Astrocyte (in vitro differentiated cells and primary cell): Measurements from ENCODE around the gene NENF. TPM values are rescaled to one million over a fixed set of nuclear protein-coding genes. Genes with fewer than 3 reads are reported as not detected.

Source experiments
- DNase-seq: peaks from one replicate; pipeline ENCODE4 v3.0.0-alpha.2; 2010; ENCODE audit warnings: low read depth
- FAIRE-seq: peaks from 2 replicates; lab custom pipeline; 2011; peaks lifted over from hg19 to GRCh38; lab: Jason Lieb, UNC
- H2AFZ ChIP-seq: 2 replicates; pipeline ENCODE4 v1.6.0; 2012; ENCODE audit warnings: low read depth, low read length, inconsistent platforms
- H3K27ac ChIP-seq: 2 replicates; pipeline ENCODE4 v1.5.1; 2011; ENCODE audit warnings: low read depth, low read length, inconsistent platforms
- H3K27me3 ChIP-seq: 2 replicates; pipeline ENCODE4 v1.6.0; 2011; ENCODE audit warnings: low read length, inconsistent platforms; ENCODE audit not compliant: insufficient read depth
- H3K36me3 ChIP-seq: 2 replicates; pipeline ENCODE4 v1.5.1; 2011; ENCODE audit warnings: low read length, inconsistent platforms; ENCODE audit not compliant: insufficient read depth
- H3K4me1 ChIP-seq: 2 replicates; pipeline ENCODE4 v1.5.1; 2011; ENCODE audit warnings: low read length, inconsistent platforms; ENCODE audit not compliant: insufficient read depth
- H3K4me2 ChIP-seq: 2 replicates; pipeline ENCODE4 v1.6.0; 2012; ENCODE audit warnings: low read length, inconsistent platforms
- H3K4me3 ChIP-seq: 2 replicates; pipeline ENCODE4 v1.5.1; 2011; ENCODE audit warnings: low read depth, mild to moderate bottlenecking, low read length, inconsistent platforms; ENCODE audit not compliant: insufficient read depth
- H3K79me2 ChIP-seq: 2 replicates; pipeline ENCODE4 v1.6.0; 2012; ENCODE audit warnings: mild to moderate bottlenecking, low read length, inconsistent platforms; ENCODE audit not compliant: insufficient read depth
- H3K9ac ChIP-seq: 2 replicates; pipeline ENCODE4 v1.6.0; 2012; ENCODE audit warnings: mild to moderate bottlenecking, low read length, inconsistent platforms
- H3K9me3 ChIP-seq: 2 replicates; pipeline ENCODE4 v1.5.1; 2012; ENCODE audit warnings: low read depth, mild to moderate bottlenecking, low read length, inconsistent platforms; ENCODE audit not compliant: insufficient read depth
- H4K20me1 ChIP-seq: 2 replicates; pipeline ENCODE4 v1.6.0; 2012; ENCODE audit warnings: low read length, inconsistent platforms; ENCODE audit not compliant: insufficient read depth
- H3K27ac Mint-ChIP-seq: one replicate; pipeline ENCODE4 v1.8.0; 2021; ENCODE audit warnings: mild to moderate bottlenecking, mixed read lengths; ENCODE audit not compliant: unreplicated experiment
- H3K27me3 Mint-ChIP-seq: one replicate; pipeline ENCODE4 v1.8.0; 2021; ENCODE audit warnings: low read depth, mixed read lengths; ENCODE audit not compliant: unreplicated experiment
- H3K36me3 Mint-ChIP-seq: one replicate; pipeline ENCODE4 v1.8.0; 2021; ENCODE audit warnings: low read depth, mixed read lengths; ENCODE audit not compliant: unreplicated experiment
- H3K4me1 Mint-ChIP-seq: one replicate; pipeline ENCODE4 v1.8.0; 2021; ENCODE audit warnings: low read depth, mixed read lengths; ENCODE audit not compliant: unreplicated experiment
- H3K4me3 Mint-ChIP-seq: one replicate; pipeline ENCODE4 v1.8.0; 2021; ENCODE audit warnings: mild to moderate bottlenecking, moderate library complexity, mixed read lengths; ENCODE audit not compliant: unreplicated experiment
- H3K9me3 Mint-ChIP-seq: one replicate; pipeline ENCODE4 v1.8.0; 2021; ENCODE audit warnings: mild to moderate bottlenecking, mixed read lengths; ENCODE audit not compliant: unreplicated experiment
- EZH2 ChIP-seq: IDR thresholded peaks from 2 replicates; pipeline ENCODE4 v1.6.1; 2012; ENCODE audit warnings: mild to moderate bottlenecking, low read length, inconsistent platforms; ENCODE audit not compliant: insufficient read depth
- total RNA-seq: library from RNA; stranded (reverse); gene quantifications from 2 replicates; pipeline ENCODE4 v1.2.1, GENCODE V29; 2021
- TF ChIP-seq, protein P1 (sequence below): IDR thresholded peaks from 2 replicates; pipeline ENCODE4 v1.5.1; 2011; ENCODE audit warnings: low read depth, mild to moderate bottlenecking, inconsistent platforms, low read length, moderate library complexity; ENCODE audit not compliant: insufficient read depth

Gene NENF
- total RNA-seq, 1 donor from 2014 or later = 34.4 TPM

DNA sequence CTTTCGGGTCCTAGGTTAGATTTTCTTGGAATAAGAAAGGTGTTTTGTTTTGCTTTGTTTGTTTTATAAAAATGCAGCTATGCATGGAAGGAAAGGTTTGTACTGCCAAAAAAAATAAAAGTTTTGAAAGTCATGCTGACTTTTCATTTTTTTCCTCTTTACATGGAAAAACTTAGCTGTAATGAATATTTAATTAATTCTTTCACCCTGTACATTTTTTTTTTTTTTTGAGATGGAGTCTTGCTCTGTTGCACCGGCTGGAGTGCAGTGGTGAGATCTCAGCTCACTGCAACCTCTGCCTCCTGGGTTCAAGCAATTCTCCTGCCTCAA lies 48.7 kb downstream of the NENF start:
- no peak for TF ChIP-seq EZH2
- TF ChIP-seq, protein P1, sequence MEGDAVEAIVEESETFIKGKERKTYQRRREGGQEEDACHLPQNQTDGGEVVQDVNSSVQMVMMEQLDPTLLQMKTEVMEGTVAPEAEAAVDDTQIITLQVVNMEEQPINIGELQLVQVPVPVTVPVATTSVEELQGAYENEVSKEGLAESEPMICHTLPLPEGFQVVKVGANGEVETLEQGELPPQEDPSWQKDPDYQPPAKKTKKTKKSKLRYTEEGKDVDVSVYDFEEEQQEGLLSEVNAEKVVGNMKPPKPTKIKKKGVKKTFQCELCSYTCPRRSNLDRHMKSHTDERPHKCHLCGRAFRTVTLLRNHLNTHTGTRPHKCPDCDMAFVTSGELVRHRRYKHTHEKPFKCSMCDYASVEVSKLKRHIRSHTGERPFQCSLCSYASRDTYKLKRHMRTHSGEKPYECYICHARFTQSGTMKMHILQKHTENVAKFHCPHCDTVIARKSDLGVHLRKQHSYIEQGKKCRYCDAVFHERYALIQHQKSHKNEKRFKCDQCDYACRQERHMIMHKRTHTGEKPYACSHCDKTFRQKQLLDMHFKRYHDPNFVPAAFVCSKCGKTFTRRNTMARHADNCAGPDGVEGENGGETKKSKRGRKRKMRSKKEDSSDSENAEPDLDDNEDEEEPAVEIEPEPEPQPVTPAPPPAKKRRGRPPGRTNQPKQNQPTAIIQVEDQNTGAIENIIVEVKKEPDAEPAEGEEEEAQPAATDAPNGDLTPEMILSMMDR = no peak
- Mint-ChIP-seq H3K9me3 (no peaks in the 10 kb centered on the region), H3K36me3 (no peaks in the 10 kb centered on the region), H3K27me3 (peaks cover 3% of the 10 kb centered on the region), H3K27ac (no peak overlapping the region), H3K4me3 (no peak overlapping the region), H3K4me1 (peaks cover 30% of the 10 kb centered on the region)
- Histone ChIP-seq H3K4me1 (peaks cover 30% of the 10 kb centered on the region), H3K27ac (no peak overlapping the region), H3K4me3 (no peak overlapping the region), H3K36me3 (no peaks in the 10 kb centered on the region), H4K20me1 (no peaks in the 10 kb centered on the region), H3K27me3 (no peaks in the 10 kb centered on the region), H3K9ac (no peak overlapping the region), H3K9me3 (no peaks in the 10 kb centered on the region), H2AFZ (no peak overlapping the region), H3K4me2 (no peak overlapping the region), H3K79me2 (no peaks in the 10 kb centered on the region)
- DNase-seq (no peak), FAIRE-seq (no peak)

DNA sequence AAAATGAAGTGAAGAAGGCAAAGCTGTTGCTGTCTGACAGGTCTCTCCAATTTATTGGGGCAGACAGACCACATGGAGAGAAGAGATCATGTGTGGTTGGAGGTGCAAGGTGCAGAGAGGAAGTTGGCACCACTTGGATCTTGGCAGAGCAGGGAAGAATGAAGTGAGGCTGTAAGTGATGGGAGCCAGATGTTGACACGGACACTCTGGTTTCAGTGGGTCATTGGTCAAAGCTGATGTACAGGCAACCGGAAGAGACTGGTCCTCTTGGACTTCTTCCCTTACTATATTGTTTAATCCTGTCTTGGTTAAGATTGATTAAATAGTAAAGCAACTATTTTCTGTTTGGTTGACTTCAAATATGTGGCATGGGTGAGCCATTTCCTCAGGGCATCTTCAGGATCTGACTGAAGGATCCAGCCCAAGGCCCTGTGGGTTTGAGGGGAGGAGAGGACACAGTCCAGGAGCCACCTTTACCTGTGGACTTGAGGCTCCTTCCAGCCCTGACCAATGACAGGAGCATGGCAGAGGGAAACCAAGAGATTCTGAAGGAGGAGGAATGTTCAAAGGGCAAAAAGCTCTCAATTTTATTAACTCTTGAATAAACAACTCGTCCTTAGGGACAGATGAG lies 49.4 kb downstream of the NENF start:
- Histone ChIP-seq H3K4me1 (peaks cover 33% of the 10 kb centered on the region), H3K4me3 (no peak overlapping the region), H3K4me2 (peak overlapping the region; percentile 6), H3K36me3 (no peaks in the 10 kb centered on the region), H3K9ac (no peak overlapping the region), H3K27me3 (no peaks in the 10 kb centered on the region), H4K20me1 (no peaks in the 10 kb centered on the region), H3K79me2 (no peaks in the 10 kb centered on the region), H3K27ac (no peak overlapping the region), H3K9me3 (no peaks in the 10 kb centered on the region), H2AFZ (no peak overlapping the region)
- FAIRE-seq = no peak
- DNase-seq = no peak
- Mint-ChIP-seq H3K4me3 (no peak overlapping the region), H3K27ac (peak overlapping the region; percentile 55), H3K27me3 (peaks cover 3% of the 10 kb centered on the region), H3K9me3 (no peaks in the 10 kb centered on the region), H3K36me3 (no peaks in the 10 kb centered on the region), H3K4me1 (peaks cover 33% of the 10 kb centered on the region)
- TF ChIP-seq EZH2 = no peak
- TF ChIP-seq, protein P1 = no peak

DNA sequence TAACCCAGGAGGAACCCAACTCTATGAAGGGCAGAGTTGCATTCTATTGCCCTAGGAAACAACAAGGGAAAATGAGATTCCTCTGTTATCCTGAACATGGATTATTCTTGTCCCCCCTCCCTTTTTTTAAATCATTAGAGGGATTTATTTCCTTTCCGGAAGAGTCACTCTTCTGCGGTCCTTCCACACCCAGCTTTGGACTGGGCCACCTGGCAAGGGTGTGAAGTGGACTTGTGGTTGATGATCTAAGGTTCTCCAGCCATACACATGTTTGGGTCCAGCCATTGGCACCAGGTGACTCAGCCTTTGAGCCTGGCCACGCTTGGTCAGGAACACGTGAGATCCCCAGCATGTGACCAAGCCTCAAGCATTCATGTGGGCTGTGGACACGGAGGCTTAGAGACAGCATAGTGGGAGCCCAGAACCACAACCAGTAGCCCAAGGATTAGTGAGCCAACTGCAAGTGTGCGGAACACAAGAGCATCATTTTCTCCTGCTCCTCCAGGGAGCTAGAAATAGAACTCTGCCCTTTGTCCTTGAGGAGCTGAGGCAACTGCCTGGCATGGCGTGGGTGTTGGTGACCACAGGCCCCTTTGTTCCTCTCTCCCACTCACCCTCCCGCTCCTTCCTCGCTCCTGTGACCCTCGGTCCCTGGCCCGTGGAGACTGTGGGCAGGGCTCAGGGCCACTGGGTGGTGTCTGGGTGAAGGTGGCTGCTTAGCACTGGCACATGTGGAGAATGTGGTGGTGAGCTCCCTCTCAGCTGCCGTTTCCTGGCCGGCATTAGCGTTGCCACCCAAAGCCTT lies 50.1 kb downstream of the NENF start:
- Histone ChIP-seq H3K4me2 (peak overlapping the region; percentile 6), H3K36me3 (no peaks in the 10 kb centered on the region), H4K20me1 (no peaks in the 10 kb centered on the region), H3K27me3 (no peaks in the 10 kb centered on the region), H3K79me2 (no peaks in the 10 kb centered on the region), H3K9ac (no peak overlapping the region), H3K9me3 (no peaks in the 10 kb centered on the region), H2AFZ (no peak overlapping the region), H3K4me3 (no peak overlapping the region), H3K4me1 (peaks cover 33% of the 10 kb centered on the region), H3K27ac (peak overlapping the region; percentile 12)
- Mint-ChIP-seq H3K27me3 (peaks cover 3% of the 10 kb centered on the region), H3K9me3 (no peaks in the 10 kb centered on the region), H3K36me3 (no peaks in the 10 kb centered on the region), H3K27ac (peak overlapping the region; percentile 72), H3K4me1 (peaks cover 33% of the 10 kb centered on the region), H3K4me3 (no peak overlapping the region)
- peak; percentile 84 for DNase-seq
- no peak for FAIRE-seq
- TF ChIP-seq, protein P1 = no peak
- no peak for TF ChIP-seq EZH2
